Spleen (tissue), 11 donors: ENCODE measurements around the gene FAM13B. TPM values are rescaled to one million over a fixed set of nuclear protein-coding genes. Genes with fewer than 3 reads are reported as not detected.

Experiments
- DNase-seq: peaks from one replicate; pipeline ENCODE4 v3.0.0-alpha.2; 2020
- H3K27ac ChIP-seq, 8 donors: fragments of 200-600 bp; sonication (generic) in 7 of 8; 1 replicate in 4 of 8; 2 replicates in 4 of 8; pipeline versions ENCODE4 v1.5.0 to v1.8.0; 2016 to 2021; ENCODE audit warnings: inconsistent platforms in 4 of 8, mild to moderate bottlenecking in 4 of 8, moderate library complexity in 1 of 8
- H3K27me3 ChIP-seq, 7 donors: fragments of 200-600 bp; sonication (generic) in 6 of 7; replicated peaks in 1 of 7; 1 replicate in 4 of 7; 2 replicates in 3 of 7; pipeline versions ENCODE4 v1.5.0 to v1.8.0; 2016 to 2021; ENCODE audit warnings: inconsistent platforms in 3 of 7, mild to moderate bottlenecking in 1 of 7
- H3K36me3 ChIP-seq, 6 donors: fragments of 200-600 bp; sonication (generic) in 5 of 6; 1 replicate in 4 of 6; 2 replicates in 2 of 6; pipeline versions ENCODE4 v1.5.0 to v1.8.0; 2016 to 2021; ENCODE audit warnings: inconsistent platforms in 2 of 6
- H3K4me1 ChIP-seq, 6 donors: fragments of 200-600 bp; sonication (generic) in 5 of 6; 1 replicate in 3 of 6; 2 replicates in 3 of 6; pipeline versions ENCODE4 v1.5.0 to v1.8.0; 2016 to 2021; ENCODE audit warnings: inconsistent platforms in 3 of 6
- H3K4me3 ChIP-seq, 8 donors: fragments of 200-600 bp; sonication (generic) in 7 of 8; 1 replicate in 4 of 8; 2 replicates in 4 of 8; pipeline versions ENCODE4 v1.5.0 to v1.8.0; 2016 to 2021; ENCODE audit warnings: inconsistent platforms in 4 of 8, mild to moderate bottlenecking in 4 of 8, moderate library complexity in 2 of 8
- H3K9me3 ChIP-seq, 8 donors: fragments of 200-600 bp; sonication (generic) in 7 of 8; 1 replicate in 4 of 8; 2 replicates in 4 of 8; pipeline versions ENCODE4 v1.5.0 to v1.8.0; 2016 to 2021; ENCODE audit warnings: inconsistent platforms in 4 of 8
- CTCF ChIP-seq, 11 experiments: fragments of 200-600 bp in 7 of 11; fragments of 450-650 bp in 4 of 11; sonication (generic) in 4 of 11; IDR thresholded peaks in 8 of 11; conservative IDR thresholded peaks in 3 of 11; 1 replicate in 7 of 11; 2 replicates in 4 of 11; pipeline versions ENCODE4 v1.4.0 to v1.8.0; 2016 to 2021; ENCODE audit warnings: antibody characterized with exemption in 11 of 11, inconsistent platforms in 4 of 11, mild to moderate bottlenecking in 1 of 11
- POLR2A ChIP-seq, 3 donors: fragments of 450-650 bp; IDR thresholded peaks; one replicate each; pipeline ENCODE4 v1.5.1; 2017; ENCODE audit warnings: antibody characterized with exemption in 3 of 3, mild to moderate bottlenecking in 1 of 3
- POLR2AphosphoS5 ChIP-seq, 3 donors: sonication (generic); formaldehyde crosslinking; IDR thresholded peaks; one replicate each; pipeline ENCODE4 v1.5.1; 2017; ENCODE audit warnings: antibody characterized with exemption in 3 of 3
- WGBS, 5 donors: extraction: QIAGEN DNeasy Blood & Tissue Kit in 3 of 5; methylation state at CpG; one replicate each; pipeline versions ENCODE4 v1.1.5 to v1.1.7; 2013 to 2018; 5-methylcytosine and 5-hydroxymethylcytosine counted together
- intact Hi-C: fragments of 100-400 bp; cut with DNase I; formaldehyde crosslinking; loops from one replicate; pipeline ENCODE4 v1.15.0; 2023; ENCODE audit warnings: low total_unique reads
- polyA plus RNA-seq, 3 donors: library from polyadenylated mRNA; stranded (reverse); fragments of 200-250 nt; gene quantifications; one replicate each; pipeline ENCODE4 v1.2.1, GENCODE V29; 2013
- total RNA-seq, 7 donors: library from RNA; depleted of rRNA in 3 of 7; stranded (reverse); fragments of >200 nt in 3 of 7; fragmentation: NEBNext Ultra II Directional in 4 of 7; extraction: Animal tissue kit (Norgen Biotek cat#: 25700) in 4 of 7; gene quantifications; one replicate each; pipeline versions ENCODE4 v1.1.0 to v1.2.1, GENCODE V29; 2016 to 2021
- donor health status: healthy with polysubstance abuse.
- donor health status: DM: no; HTN: no; CAD: no; lungs with moderate emphysema.
- donor health status: DM: no; HTN: no; CAD: no.
- donor health status: Bipolar disorder and iron deficiency.
- donor health status: healthy.
- donor health status: DM: no; HTN: no; CAD: no.
- donor health status: DM: yes; HTN: yes; CAD: no.

The FAM13B gene
- total and polyA plus RNA-seq, 10 donors: 11.3 to 91.9 (median 66.4) TPM

- no peak overlapping the region for H3K27ac ChIP-seq
- intact Hi-C loops: no loop called here
- H3K27me3 ChIP-seq: no peaks in the 10 kb centered on the region
- H3K4me1 ChIP-seq: peaks cover 0 to 45% (median 13%) of the 10 kb centered on the region in 6 donors
- no peaks in the 10 kb centered on the region for H3K9me3 ChIP-seq
- no peak overlapping the region for H3K4me3 ChIP-seq
- 80 to 92% (median 83%) methylated on average over 3 of the region's 3 CpGs for WGBS, 5 donors
- H3K36me3 ChIP-seq: no peaks in the 10 kb centered on the region
- DNase-seq: no peak
- no peak for TF ChIP-seq POLR2A (IDR thresholded peaks at IDR 0.05)
These were observed 133.4 kb downstream of the FAM13B start for GRCh38 chr5:137899493-137899892.

GRCh38 chr5:137896560-137896959, 136.3 kb downstream of the FAM13B start:
- Histone ChIP-seq H3K27me3 (no peaks in the 10 kb centered on the region), H3K36me3 (no peaks in the 10 kb centered on the region), H3K4me1 (peaks cover 0 to 47% (median 12%) of the 10 kb centered on the region in 6 donors), H3K27ac (no peak overlapping the region), H3K4me3 (no peak overlapping the region), H3K9me3 (no peaks in the 10 kb centered on the region)
- 88 to 95% (median 92%) methylated on average over 3 of the region's 3 CpGs for WGBS, 5 donors
- intact Hi-C loops: no loop called here
- DNase-seq: no peak
- TF ChIP-seq CTCF (IDR thresholded peaks at IDR 0.05 in 8 of 11, conservative IDR thresholded peaks at IDR 0.05 in 3 of 11) (no peak), POLR2A (IDR thresholded peaks at IDR 0.05) (no peak), POLR2AphosphoS5 (IDR thresholded peaks at IDR 0.05) (no peak)

- no peak for DNase-seq
- no peak overlapping the region for H3K27ac ChIP-seq
- TF ChIP-seq CTCF (IDR thresholded peaks at IDR 0.05 in 8 of 11, conservative IDR thresholded peaks at IDR 0.05 in 3 of 11) (no peak), POLR2A (IDR thresholded peaks at IDR 0.05) (no peak), POLR2AphosphoS5 (IDR thresholded peaks at IDR 0.05) (no peak)
- no peak overlapping the region for H3K4me3 ChIP-seq
- peaks cover 0 to 37% (median 3%) of the 10 kb centered on the region in 6 donors for H3K4me1 ChIP-seq
- no peaks in the 10 kb centered on the region for H3K36me3 ChIP-seq
- H3K27me3 ChIP-seq: no peaks in the 10 kb centered on the region
- H3K9me3 ChIP-seq: no peaks in the 10 kb centered on the region
- intact Hi-C loops: no loop called here
These were observed 138.3 kb downstream of the FAM13B start for GRCh38 chr5:137894586-137894985.

- 88 to 100% (median 90%) methylated on average over 3 of the region's 3 CpGs for WGBS, 5 donors
- Histone ChIP-seq H3K36me3 (no peaks in the 10 kb centered on the region), H3K4me3 (no peak overlapping the region), H3K4me1 (peaks cover 0 to 43% (median 16%) of the 10 kb centered on the region in 6 donors), H3K9me3 (no peaks in the 10 kb centered on the region), H3K27ac (no peak overlapping the region), H3K27me3 (no peaks in the 10 kb centered on the region)
- intact Hi-C loops: no loop called here
- TF ChIP-seq CTCF (IDR thresholded peaks at IDR 0.05 in 8 of 11, conservative IDR thresholded peaks at IDR 0.05 in 3 of 11): peak in 2 of 11 experiments; percentile 17 to 28
- TF ChIP-seq POLR2A (IDR thresholded peaks at IDR 0.05): no peak
- no peak for TF ChIP-seq POLR2AphosphoS5 (IDR thresholded peaks at IDR 0.05)
- no peak for DNase-seq
These were observed 141.0 kb downstream of the FAM13B start for GRCh38 chr5:137891849-137892248.

- Histone ChIP-seq H3K36me3 (no peaks in the 10 kb centered on the region), H3K9me3 (no peaks in the 10 kb centered on the region), H3K27ac (no peak overlapping the region), H3K4me3 (no peak overlapping the region), H3K27me3 (no peaks in the 10 kb centered on the region), H3K4me1 (peaks cover 0 to 44% (median 16%) of the 10 kb centered on the region in 6 donors)
- TF ChIP-seq CTCF (IDR thresholded peaks at IDR 0.05 in 8 of 11, conservative IDR thresholded peaks at IDR 0.05 in 3 of 11) (no peak), POLR2AphosphoS5 (IDR thresholded peaks at IDR 0.05) (no peak)
- WGBS, 5 donors: 93 to 99% (median 97%) methylated on average over 1 of the region's 1 CpG
- no peak for DNase-seq
- intact Hi-C loops: no loop called here
These were observed 142.0 kb downstream of the FAM13B start for GRCh38 chr5:137890845-137891244.
